HK-2 (cell line): ENCODE measurements around the gene LIMS2.

Source experiments
- DNase-seq: peaks from one replicate; pipeline ENCODE4 v3.0.0-alpha.2; 2018; ENCODE audit not compliant: unreplicated experiment

LIMS2 gene

GRCh38 chr2:127658641-127659407 lies 16.5 kb downstream of the LIMS2 start:
- no peak for DNase-seq

GRCh38 chr2:127658146-127658545 lies 17.2 kb downstream of the LIMS2 start:
- DNase-seq: no peak

- no peak for DNase-seq
These were observed 18.1 kb downstream of the LIMS2 start for GRCh38 chr2:127657232-127657595.

GRCh38 chr2:127656569-127657231 lies 18.6 kb downstream of the LIMS2 start:
- DNase-seq: no peak

GRCh38 chr2:127655209-127656073 lies 19.9 kb downstream of the LIMS2 start:
- DNase-seq: no peak

GRCh38 chr2:127654838-127655175 lies 20.5 kb downstream of the LIMS2 start:
- DNase-seq: no peak

GRCh38 chr2:127654084-127654837 lies 21.1 kb downstream of the LIMS2 start:
- DNase-seq: no peak

GRCh38 chr2:127653421-127654083 lies 21.8 kb downstream of the LIMS2 start:
- DNase-seq: no peak

GRCh38 chr2:127652786-127653357 lies 22.5 kb downstream of the LIMS2 start:
- no peak for DNase-seq

GRCh38 chr2:127651971-127652550 lies 23.3 kb downstream of the LIMS2 start:
- no peak for DNase-seq

GRCh38 chr2:127651381-127651809 lies 23.9 kb downstream of the LIMS2 start:
- DNase-seq: no peak

- no peak for DNase-seq
These were observed 24.4 kb downstream of the LIMS2 start for GRCh38 chr2:127650785-127651380.

GRCh38 chr2:127650041-127650784 lies 25.1 kb downstream of the LIMS2 start:
- DNase-seq: no peak

- DNase-seq: peak; percentile 85
These were observed 25.7 kb downstream of the LIMS2 start for GRCh38 chr2:127649684-127650040.

- no peak for DNase-seq
These were observed 26.2 kb downstream of the LIMS2 start for GRCh38 chr2:127649100-127649611.

GRCh38 chr2:127648321-127648720 lies 27.0 kb downstream of the LIMS2 start:
- DNase-seq: no peak

GRCh38 chr2:127647242-127648190 lies 27.8 kb downstream of the LIMS2 start:
- peak; percentile 53 for DNase-seq
